ENCODE data around the gene COL3A1.

Gene COL3A1

DNA sequence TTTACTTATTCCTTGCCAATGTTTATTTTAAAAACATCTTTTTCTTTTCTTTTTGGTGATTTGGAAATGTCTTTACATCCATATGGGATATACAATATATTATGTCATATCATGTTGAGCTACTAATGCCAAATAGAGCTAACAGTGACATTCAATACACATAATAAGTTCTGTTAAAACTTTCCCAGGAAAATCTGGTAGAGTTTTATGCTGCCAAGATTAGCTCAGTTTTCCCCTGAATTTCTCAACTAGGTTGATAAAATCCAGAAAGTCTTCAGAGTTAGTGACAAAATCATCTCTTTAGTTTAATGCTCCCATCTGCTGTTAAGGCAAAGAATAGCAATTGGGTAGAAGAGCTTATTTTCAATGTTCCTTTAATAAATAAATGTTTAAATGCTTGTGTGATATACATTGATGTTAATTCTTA is 9.9 kb downstream of the COL3A1 start:
- H3K4me3 ChIP-seq (ENCODE audit: low read depth, low read length), result no peak overlapping the region
- TF ChIP-seq MYC (IDR thresholded peaks at IDR 0.05; ENCODE audit: low read depth, low read length), result no peak
- TF ChIP-seq POLR2A (IDR thresholded peaks at IDR 0.05; ENCODE audit: extremely low read depth, insufficient read length), result no peak
- TF ChIP-seq, protein P1, sequence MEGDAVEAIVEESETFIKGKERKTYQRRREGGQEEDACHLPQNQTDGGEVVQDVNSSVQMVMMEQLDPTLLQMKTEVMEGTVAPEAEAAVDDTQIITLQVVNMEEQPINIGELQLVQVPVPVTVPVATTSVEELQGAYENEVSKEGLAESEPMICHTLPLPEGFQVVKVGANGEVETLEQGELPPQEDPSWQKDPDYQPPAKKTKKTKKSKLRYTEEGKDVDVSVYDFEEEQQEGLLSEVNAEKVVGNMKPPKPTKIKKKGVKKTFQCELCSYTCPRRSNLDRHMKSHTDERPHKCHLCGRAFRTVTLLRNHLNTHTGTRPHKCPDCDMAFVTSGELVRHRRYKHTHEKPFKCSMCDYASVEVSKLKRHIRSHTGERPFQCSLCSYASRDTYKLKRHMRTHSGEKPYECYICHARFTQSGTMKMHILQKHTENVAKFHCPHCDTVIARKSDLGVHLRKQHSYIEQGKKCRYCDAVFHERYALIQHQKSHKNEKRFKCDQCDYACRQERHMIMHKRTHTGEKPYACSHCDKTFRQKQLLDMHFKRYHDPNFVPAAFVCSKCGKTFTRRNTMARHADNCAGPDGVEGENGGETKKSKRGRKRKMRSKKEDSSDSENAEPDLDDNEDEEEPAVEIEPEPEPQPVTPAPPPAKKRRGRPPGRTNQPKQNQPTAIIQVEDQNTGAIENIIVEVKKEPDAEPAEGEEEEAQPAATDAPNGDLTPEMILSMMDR (IDR thresholded peaks at IDR 0.05; ENCODE audit: low read depth, low read length), result no peak
- TF ChIP-seq, protein P2, sequence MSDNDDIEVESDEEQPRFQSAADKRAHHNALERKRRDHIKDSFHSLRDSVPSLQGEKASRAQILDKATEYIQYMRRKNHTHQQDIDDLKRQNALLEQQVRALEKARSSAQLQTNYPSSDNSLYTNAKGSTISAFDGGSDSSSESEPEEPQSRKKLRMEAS (IDR thresholded peaks at IDR 0.05; ENCODE audit: low read depth, low read length), result no peak

DNA sequence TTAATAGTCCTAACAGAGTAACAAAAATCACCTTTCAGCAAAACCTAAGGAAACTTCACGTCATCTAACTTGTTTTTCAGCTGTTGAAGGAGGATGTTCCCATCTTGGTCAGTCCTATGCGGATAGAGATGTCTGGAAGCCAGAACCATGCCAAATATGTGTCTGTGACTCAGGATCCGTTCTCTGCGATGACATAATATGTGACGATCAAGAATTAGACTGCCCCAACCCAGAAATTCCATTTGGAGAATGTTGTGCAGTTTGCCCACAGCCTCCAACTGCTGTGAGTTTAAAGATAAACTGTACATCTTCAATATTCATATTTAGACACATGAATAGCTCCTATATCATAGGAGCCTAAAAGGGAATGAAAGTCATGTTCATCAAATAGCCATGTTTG is 10.5 kb downstream of the COL3A1 start:
- H3K4me3 ChIP-seq (ENCODE audit: low read depth, low read length), result no peak overlapping the region
- TF ChIP-seq MYC (IDR thresholded peaks at IDR 0.05; ENCODE audit: low read depth, low read length), result no peak
- DNase-seq (ENCODE audit: low read depth), result no peak

More for the DNA sequence above, 9.9 kb downstream of the COL3A1 start:
- no peak for DNase-seq (ENCODE audit: low read depth)

DNA sequence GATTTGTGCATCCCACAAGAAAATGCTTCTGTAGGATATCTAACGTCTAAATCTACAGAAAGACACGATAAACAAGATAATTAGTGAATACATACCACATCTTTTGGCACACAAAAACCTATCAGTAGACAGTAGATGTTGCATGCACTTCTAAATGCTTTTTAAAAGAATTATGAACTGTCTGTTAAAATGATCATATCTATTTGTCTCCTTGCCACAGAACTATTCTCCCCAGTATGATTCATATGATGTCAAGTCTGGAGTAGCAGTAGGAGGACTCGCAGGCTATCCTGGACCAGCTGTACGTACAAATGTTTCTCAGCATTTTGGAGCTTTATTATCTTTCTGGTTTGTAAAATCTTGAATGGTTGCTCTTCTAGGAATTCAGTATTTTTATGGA is 12.7 kb downstream of the COL3A1 start:
- no peak overlapping the region for H3K4me3 ChIP-seq (ENCODE audit: low read depth, low read length)
- TF ChIP-seq, protein P2 (IDR thresholded peaks at IDR 0.05; ENCODE audit: low read depth, low read length), result no peak
- TF ChIP-seq, protein P1 (IDR thresholded peaks at IDR 0.05; ENCODE audit: low read depth, low read length), result no peak
- TF ChIP-seq MYC (IDR thresholded peaks at IDR 0.05; ENCODE audit: low read depth, low read length) (no peak), POLR2A (IDR thresholded peaks at IDR 0.05; ENCODE audit: extremely low read depth, insufficient read length) (no peak)

DNA sequence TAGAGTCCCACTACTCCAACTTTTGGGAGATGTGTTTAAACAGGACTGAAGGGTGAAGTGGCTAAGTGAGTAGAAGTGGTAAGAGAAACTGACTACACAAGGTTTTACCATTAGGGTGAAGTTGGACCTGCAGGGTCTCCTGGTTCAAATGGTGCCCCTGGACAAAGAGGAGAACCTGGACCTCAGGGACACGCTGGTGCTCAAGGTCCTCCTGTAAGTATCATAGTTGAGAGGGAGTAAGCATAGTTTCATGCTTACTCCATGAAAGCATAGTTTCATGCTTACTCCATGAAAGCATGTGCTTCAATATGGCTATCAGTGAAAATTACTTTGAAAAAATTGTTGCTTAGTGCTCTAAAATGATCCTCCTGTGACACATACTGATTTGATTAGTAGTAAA is 19.1 kb downstream of the COL3A1 start:
- TF ChIP-seq MYC (IDR thresholded peaks at IDR 0.05; ENCODE audit: low read depth, low read length) (no peak), POLR2A (IDR thresholded peaks at IDR 0.05; ENCODE audit: extremely low read depth, insufficient read length) (no peak)
- TF ChIP-seq, protein P2 (IDR thresholded peaks at IDR 0.05; ENCODE audit: low read depth, low read length), result no peak
- TF ChIP-seq, protein P1 (IDR thresholded peaks at IDR 0.05; ENCODE audit: low read depth, low read length), result no peak
- H3K4me3 ChIP-seq (ENCODE audit: low read depth, low read length), result no peak overlapping the region
- no peak for DNase-seq (ENCODE audit: low read depth)

More for the DNA sequence above, 12.7 kb downstream of the COL3A1 start:
- no peak for DNase-seq (ENCODE audit: low read depth)

DNA sequence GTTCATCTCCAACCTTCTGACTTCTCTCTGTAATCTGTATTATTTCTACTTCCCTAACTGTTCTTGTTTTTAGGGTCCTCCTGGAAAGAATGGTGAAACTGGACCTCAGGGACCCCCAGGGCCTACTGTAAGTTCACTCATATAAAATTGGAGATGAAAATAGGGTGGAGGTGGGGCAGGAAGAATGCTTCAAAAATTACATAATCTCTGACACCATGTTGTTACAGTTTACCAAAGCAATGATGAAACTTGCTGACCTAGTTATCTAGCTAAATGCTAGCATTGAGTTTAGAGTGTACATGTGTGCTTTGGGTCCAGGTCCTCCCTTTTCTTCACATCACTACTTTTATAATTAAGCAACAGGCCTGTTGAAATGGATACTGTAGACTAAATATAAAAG is 23.1 kb downstream of the COL3A1 start:
- TF ChIP-seq MYC (IDR thresholded peaks at IDR 0.05; ENCODE audit: low read depth, low read length) (no peak), POLR2A (IDR thresholded peaks at IDR 0.05; ENCODE audit: extremely low read depth, insufficient read length) (no peak)
- TF ChIP-seq, protein P1 (IDR thresholded peaks at IDR 0.05; ENCODE audit: low read depth, low read length), result no peak
- TF ChIP-seq, protein P2 (IDR thresholded peaks at IDR 0.05; ENCODE audit: low read depth, low read length), result no peak
- no peak for DNase-seq (ENCODE audit: low read depth)

DNA sequence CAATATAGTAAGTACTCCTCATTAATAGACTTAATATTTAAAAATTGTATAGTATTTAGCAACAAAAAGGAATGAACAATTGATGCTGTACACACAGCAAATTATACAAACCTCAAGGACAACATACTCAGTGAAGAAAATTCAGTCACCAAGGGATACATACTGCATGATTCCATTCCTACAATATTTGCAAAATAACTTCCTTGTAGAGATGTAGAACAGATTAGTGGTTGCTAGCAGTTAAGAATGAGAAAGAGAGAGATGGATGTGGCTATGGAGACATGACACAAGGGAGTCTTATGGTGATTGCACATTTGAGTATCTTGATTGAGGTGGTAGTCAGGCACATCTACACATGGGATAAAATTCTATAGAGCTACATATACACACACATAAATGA is 26.0 kb downstream of the COL3A1 start:
- no peak for DNase-seq (ENCODE audit: low read depth)
- TF ChIP-seq, protein P1 (IDR thresholded peaks at IDR 0.05; ENCODE audit: low read depth, low read length), result no peak
- TF ChIP-seq, protein P2 (IDR thresholded peaks at IDR 0.05; ENCODE audit: low read depth, low read length), result no peak
- no peak for TF ChIP-seq MYC (IDR thresholded peaks at IDR 0.05; ENCODE audit: low read depth, low read length)
- no peak for TF ChIP-seq POLR2A (IDR thresholded peaks at IDR 0.05; ENCODE audit: extremely low read depth, insufficient read length)
- no peak overlapping the region for H3K4me3 ChIP-seq (ENCODE audit: low read depth, low read length)

More for the DNA sequence above, 23.1 kb downstream of the COL3A1 start:
- H3K4me3 ChIP-seq (ENCODE audit: low read depth, low read length), result no peak overlapping the region

Data from NB4 (cell line).